Measurements from ENCODE around the gene ADGRF3. TPM values are rescaled to one million over a fixed set of nuclear protein-coding genes. Genes with fewer than 3 reads are reported as not detected.

ADGRF3 gene
- total RNA-seq, 2 donors from 2014 or later: 0.34 TPM; not detected in 1

- H3K27ac ChIP-seq: no peak overlapping the region
- no peaks in the 10 kb centered on the region for H3K36me3 ChIP-seq
- H3K27me3 ChIP-seq (replicated peaks; ENCODE audit: insufficient read depth): no peaks in the 10 kb centered on the region
- intact Hi-C loops (cut with DNase I): no loop called here
- H3K4me1 ChIP-seq (replicated peaks): peaks cover 6% of the 10 kb centered on the region
- no peak overlapping the region for H3K4me3 ChIP-seq
- no peak for DNase-seq (ENCODE audit: low spot score)
- TF ChIP-seq CTCF (IDR thresholded peaks at IDR 0.05) (no peak), POLR2A (IDR thresholded peaks at IDR 0.05) (no peak), POLR2AphosphoS5 (IDR thresholded peaks at IDR 0.05) (no peak)
- 74% methylated on average over 4 of the region's 4 CpGs for WGBS
- H3K9me3 ChIP-seq: no peaks in the 10 kb centered on the region
Observed at GRCh38 chr2:26276484-26277227, 69.9 kb downstream of the ADGRF3 start.

- no peaks in the 10 kb centered on the region for H3K9me3 ChIP-seq
- H3K4me1 ChIP-seq (replicated peaks): peaks cover 6% of the 10 kb centered on the region
- H3K27ac ChIP-seq: peak overlapping the region; percentile 10 to 41
- TF ChIP-seq POLR2AphosphoS5 (IDR thresholded peaks at IDR 0.05) (peak; percentile 93), CTCF (IDR thresholded peaks at IDR 0.05) (no peak)
- H3K27me3 ChIP-seq (replicated peaks; ENCODE audit: insufficient read depth): no peaks in the 10 kb centered on the region
- WGBS: 23% methylated on average over 5 of the region's 5 CpGs
- H3K4me3 ChIP-seq: no peak overlapping the region
- peak; percentile 90 for DNase-seq (ENCODE audit: low spot score)
- no peaks in the 10 kb centered on the region for H3K36me3 ChIP-seq
- intact Hi-C loops (cut with DNase I): no loop called here
Observed at GRCh38 chr2:26274058-26274613, 72.5 kb downstream of the ADGRF3 start.

GRCh38 chr2:26273501-26273900, 73.1 kb downstream of the ADGRF3 start:
- Histone ChIP-seq H3K4me1 (replicated peaks) (peaks cover 6% of the 10 kb centered on the region), H3K27ac (peak overlapping the region in 1 of 2 donors; percentile 41), H3K9me3 (no peaks in the 10 kb centered on the region), H3K4me3 (no peak overlapping the region), H3K27me3 (replicated peaks; ENCODE audit: insufficient read depth) (no peaks in the 10 kb centered on the region), H3K36me3 (no peaks in the 10 kb centered on the region)
- TF ChIP-seq POLR2AphosphoS5 (IDR thresholded peaks at IDR 0.05) (no peak), CTCF (IDR thresholded peaks at IDR 0.05) (no peak), POLR2A (IDR thresholded peaks at IDR 0.05) (no peak)
- no peak for DNase-seq (ENCODE audit: low spot score)
- 41% methylated on average over 2 of the region's 2 CpGs for WGBS
- intact Hi-C loops (cut with DNase I): no loop called here

GRCh38 chr2:26270373-26270772, 76.2 kb downstream of the ADGRF3 start:
- peaks cover 6% of the 10 kb centered on the region for H3K4me1 ChIP-seq (replicated peaks)

More at GRCh38 chr2:26270373-26270772, 76.2 kb downstream of the ADGRF3 start:
- no peak overlapping the region for H3K27ac ChIP-seq
- no peaks in the 10 kb centered on the region for H3K27me3 ChIP-seq (replicated peaks; ENCODE audit: insufficient read depth)
- no peaks in the 10 kb centered on the region for H3K9me3 ChIP-seq
- intact Hi-C loops (cut with DNase I): no loop called here
- DNase-seq (ENCODE audit: low spot score): no peak
- H3K4me3 ChIP-seq: no peak overlapping the region
- no peaks in the 10 kb centered on the region for H3K36me3 ChIP-seq
- TF ChIP-seq CTCF (IDR thresholded peaks at IDR 0.05): no peak
- no peak for TF ChIP-seq POLR2A (IDR thresholded peaks at IDR 0.05)
- no peak for TF ChIP-seq POLR2AphosphoS5 (IDR thresholded peaks at IDR 0.05)
